PC-9 (cell line): ENCODE measurements around the gene H6PD.

Experiments used
- EZH2 ChIP-seq: fragments of 200-600 bp; sonication (generic); IDR thresholded peaks from 2 replicates; pipeline ENCODE4 v1.8.0; 2017; ENCODE audit warnings: antibody characterized with exemption, low read depth
- TF ChIP-seq, protein P1 (sequence below): fragments of 200-600 bp; sonication (generic); conservative IDR thresholded peaks from 2 replicates; pipeline ENCODE4 v1.6.1; 2017; ENCODE audit warnings: mixed run types, antibody characterized with exemption, mild to moderate bottlenecking, moderate library complexity

DNA sequence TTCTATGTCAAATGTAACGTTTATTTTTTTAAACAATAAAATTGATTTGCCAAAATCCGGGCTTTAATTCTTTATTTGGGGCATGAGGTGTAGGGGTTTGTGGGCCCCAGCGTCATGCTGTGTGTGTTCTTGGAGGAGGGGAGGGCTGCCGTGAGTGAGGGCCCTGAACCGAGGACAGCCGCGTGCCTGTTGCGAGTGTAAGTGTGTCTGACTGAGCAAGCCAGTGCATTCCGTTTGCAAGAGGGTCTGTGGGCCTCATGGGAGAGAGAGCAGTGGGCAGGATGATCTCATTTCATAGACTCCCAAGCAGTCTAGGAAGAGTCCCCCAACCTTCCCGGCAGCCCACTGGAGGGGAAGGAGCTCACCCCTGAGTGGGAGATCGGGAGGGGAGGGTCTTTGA is 36.7 kb downstream of the H6PD start:
- TF ChIP-seq, protein P1, sequence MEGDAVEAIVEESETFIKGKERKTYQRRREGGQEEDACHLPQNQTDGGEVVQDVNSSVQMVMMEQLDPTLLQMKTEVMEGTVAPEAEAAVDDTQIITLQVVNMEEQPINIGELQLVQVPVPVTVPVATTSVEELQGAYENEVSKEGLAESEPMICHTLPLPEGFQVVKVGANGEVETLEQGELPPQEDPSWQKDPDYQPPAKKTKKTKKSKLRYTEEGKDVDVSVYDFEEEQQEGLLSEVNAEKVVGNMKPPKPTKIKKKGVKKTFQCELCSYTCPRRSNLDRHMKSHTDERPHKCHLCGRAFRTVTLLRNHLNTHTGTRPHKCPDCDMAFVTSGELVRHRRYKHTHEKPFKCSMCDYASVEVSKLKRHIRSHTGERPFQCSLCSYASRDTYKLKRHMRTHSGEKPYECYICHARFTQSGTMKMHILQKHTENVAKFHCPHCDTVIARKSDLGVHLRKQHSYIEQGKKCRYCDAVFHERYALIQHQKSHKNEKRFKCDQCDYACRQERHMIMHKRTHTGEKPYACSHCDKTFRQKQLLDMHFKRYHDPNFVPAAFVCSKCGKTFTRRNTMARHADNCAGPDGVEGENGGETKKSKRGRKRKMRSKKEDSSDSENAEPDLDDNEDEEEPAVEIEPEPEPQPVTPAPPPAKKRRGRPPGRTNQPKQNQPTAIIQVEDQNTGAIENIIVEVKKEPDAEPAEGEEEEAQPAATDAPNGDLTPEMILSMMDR, result no peak
- TF ChIP-seq EZH2, result no peak
